Astrocyte of the spinal cord (primary cell): ENCODE results near the gene ZIC1.

Experiments used
- DNase-seq: peaks from one replicate; pipeline ENCODE4 v3.0.0; 2011; ENCODE audit warnings: low read depth, low spot score
- H3K4me3 ChIP-seq: 2 replicates; pipeline ENCODE4 v1.5.1; 2011; ENCODE audit warnings: low read depth, mild to moderate bottlenecking, low read length, moderate library complexity
- CTCF ChIP-seq: IDR thresholded peaks from 2 replicates; pipeline ENCODE4 v1.5.1; 2012; ENCODE audit warnings: low read depth, mild to moderate bottlenecking, low read length, inconsistent platforms
- in situ Hi-C: cut with HindIII; loops from 2 replicates; pipeline ENCODE4 v1.10.0; 2017; ENCODE audit warnings: low sequenced_read_pairs

The ZIC1 gene

GRCh38 chr3:147404000-147404799, 5.0 kb upstream of the ZIC1 start:
- in situ Hi-C loops = no loop called here
- H3K4me3 ChIP-seq = peak overlapping the region; percentile 54
- peak; percentile 45 for DNase-seq
- no peak for TF ChIP-seq CTCF

DNA sequence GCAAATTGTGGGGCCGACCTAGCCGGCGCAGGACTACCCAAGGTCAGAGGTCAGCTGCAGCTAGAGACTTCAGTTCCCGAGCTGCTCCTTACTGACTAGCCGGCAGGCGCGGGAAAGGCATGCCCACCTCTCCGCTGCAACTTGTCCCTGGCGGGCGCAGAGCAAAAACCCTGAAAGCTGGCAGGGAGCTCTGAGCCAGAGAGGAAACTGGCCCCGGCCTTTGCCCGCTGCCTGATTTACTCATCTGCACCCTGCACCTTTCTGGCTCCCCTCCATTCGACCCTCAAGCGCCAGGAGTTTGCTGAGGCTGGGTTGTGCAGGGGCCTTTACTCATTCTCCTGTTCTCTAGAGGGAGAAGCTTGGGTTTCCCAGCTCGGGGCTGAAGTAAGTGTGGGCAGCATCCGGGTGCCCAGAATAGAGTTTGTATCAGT, 4.3 kb upstream of the ZIC1 start:
- DNase-seq = peak; percentile 41
- in situ Hi-C loops = no loop called here
- no peak for TF ChIP-seq CTCF
- peak overlapping the region; percentile 54 for H3K4me3 ChIP-seq

- H3K4me3 ChIP-seq = peak overlapping the region; percentile 54
- in situ Hi-C loops = no loop called here
- no peak for TF ChIP-seq CTCF
- DNase-seq = peak; percentile 62
These were observed 3.7 kb upstream of the ZIC1 start for GRCh38 chr3:147405231-147406027.

GRCh38 chr3:147406028-147406931, 2.9 kb upstream of the ZIC1 start, which contains the start of gene ZIC4:
ZIC4 (minus strand) TSS chr3:147406543; CDS start chr3:147402797, 3,746 bp downstream.
- DNase-seq = peak; percentile 75
- in situ Hi-C loops = no loop called here
- H3K4me3 ChIP-seq = peak within 1 kb of the TSS; percentile 54
- no peak for TF ChIP-seq CTCF

DNA sequence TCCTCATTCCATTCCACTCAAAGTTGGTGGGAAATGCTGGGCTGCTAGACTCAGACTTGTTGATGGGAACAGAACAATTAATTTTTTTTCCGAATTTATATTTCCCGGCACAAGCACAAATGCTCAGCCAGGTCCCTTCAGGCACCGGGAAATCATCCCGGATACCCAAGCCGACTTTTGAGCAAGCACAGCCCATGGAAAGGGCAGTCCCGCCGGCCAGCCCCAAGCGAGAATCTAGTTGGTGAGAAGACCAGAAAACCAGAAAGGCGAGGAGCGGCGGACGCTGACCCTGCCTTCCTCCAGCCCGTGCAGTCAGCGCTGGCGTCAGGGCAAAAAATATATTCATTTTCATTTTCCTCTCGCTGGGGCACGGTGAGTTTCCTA, 2.1 kb upstream of the ZIC1 start:
- no peak for TF ChIP-seq CTCF
- in situ Hi-C loops = no loop called here
- no peak for DNase-seq
- peak overlapping the region; percentile 54 for H3K4me3 ChIP-seq

DNA sequence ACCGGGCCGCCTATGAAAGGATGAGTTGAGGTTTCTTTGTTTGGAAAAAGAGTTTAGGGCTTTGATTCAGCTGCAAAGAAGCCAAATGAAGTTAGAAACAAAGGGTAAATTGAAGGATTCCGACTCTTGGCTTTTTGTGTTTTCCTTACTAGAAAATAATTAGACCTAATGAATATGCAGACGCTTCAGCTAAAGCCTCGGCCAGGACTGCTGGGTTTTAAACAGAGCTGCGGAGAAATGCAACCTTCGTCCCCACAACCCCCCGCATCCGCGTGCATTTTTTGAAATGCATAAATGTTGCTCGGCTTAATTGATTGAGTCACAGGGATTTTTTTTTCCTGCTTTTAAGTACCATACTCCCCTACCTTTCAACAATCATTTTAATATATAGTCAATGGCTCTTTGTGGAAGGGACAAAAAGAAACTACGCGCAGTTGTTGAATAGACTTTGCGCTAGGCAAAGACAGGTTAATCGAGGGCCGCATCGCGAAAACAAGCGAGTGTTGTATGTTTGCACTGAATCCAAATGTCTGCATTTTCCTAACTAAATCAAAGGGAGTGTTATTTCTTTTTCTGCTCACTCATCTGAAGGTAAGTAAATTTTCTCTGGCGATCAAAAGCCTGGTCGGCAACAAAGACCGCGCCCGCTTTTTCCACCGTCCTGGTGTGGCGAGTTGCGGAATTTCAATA, 1.5 kb upstream of the ZIC1 start:
- H3K4me3 ChIP-seq = peak overlapping the region; percentile 54
- no peak for TF ChIP-seq CTCF
- in situ Hi-C loops = no loop called here

More for the DNA sequence above, 1.5 kb upstream of the ZIC1 start:
- peak; percentile 67 for DNase-seq
